ENCODE measurements around the gene LRRC8C.
"Not testable (repeated sequence)": the region's sequence is repeated elsewhere in the genome, so short reads cannot be mapped to it uniquely, and the experiment has no call there.

LRRC8C gene

DNA sequence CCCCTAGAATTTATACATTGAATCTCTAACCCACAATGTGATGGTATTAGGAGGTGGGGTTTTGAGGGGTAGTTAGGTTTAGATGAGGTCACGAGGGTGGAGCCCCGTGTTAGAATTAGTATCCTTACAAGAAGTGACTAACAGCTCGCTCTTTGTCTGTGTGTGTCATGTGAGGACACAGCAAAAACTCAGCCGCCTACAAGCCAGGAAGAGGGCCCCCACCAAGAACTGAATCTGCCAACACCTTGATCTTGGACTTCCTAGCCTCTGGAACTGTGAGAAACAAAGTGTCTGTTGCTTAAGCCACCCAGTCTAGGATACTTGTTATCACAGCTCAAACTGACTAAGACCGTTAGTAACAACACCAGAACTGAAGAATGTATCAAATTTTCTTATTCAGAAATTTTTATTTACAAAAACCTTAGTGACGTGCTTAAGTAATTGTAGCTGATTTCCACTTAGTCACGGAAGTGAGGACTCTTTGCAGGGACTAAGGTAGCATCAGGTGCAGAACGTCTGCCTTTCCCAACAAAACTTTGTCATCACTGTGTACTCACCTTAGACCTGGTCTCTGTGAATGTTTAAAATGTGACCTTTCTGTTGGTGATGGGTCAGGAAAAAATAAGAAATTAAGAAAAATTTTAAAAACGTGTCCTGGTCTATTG is 24.5 kb upstream of the LRRC8C start:
- FAIRE-seq, result no peak

DNA sequence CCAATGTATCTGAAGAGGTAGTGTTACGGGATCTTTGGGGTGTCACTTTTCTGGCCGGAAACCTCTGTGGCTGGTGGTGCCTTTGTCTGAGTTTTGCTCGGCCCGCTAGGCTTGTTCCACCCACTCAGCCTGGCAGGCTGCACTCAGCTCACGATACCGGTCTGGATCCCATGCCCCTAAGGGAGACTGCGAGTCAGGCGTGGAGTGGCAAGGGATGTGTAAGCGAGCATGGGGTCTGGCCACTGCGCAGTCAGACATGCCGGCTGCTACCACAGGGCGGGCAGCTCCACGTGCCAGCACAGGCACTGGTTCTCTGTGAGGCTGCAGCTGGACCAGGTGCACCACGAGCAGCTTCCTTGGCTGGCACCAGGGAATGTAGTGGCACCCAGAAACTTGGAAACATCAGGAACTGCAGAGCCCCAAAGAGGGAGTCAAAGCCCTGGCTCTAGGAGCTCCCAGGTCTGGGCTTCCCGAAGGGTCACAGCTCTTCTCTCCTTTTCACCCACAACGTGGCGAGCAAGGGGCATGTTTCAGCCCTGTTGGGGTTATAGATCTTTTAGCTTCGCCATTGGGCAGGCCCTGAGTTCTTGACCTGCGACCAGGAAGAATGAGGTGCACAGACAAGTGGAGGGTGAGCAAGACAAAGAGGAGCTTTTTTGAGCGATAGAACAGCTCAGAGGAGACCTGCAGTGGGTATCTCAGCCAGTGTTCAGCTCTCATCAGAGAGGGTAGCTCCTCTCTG is 23.8 kb upstream of the LRRC8C start:
- no peak for FAIRE-seq

DNA sequence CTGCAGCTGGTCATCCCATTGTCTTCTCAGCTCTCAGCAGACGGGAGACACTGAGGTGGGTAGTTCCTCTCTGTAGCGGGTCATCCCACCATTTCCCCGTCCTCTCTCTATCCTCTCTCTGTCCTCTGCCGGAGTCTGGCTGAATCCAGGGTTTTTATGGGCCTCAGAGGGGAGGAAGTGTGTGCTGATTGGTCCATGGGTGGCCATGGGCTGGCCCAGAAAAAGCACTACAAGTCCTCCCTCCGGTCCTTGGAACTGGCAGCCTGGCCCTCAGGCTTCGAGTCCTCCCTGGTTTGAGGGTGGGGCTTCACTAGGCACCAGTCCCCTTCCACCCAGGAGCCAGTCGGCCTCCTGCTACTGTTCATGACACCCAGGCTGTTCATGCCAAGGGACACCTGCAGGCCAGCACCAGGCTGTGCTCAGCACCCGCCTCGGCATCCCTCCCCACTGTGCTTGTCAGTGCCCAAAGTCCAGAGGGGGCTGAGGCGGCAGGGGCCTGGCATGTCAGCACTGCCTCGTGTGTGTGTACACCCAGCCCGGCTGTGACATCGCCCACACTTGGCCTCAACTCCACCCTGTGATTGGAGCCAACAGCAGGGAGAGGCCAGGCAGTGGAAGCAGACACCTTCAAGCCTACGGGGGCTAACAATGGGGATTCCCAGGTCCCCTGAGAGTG is 23.0 kb upstream of the LRRC8C start:
- FAIRE-seq, result no peak

DNA sequence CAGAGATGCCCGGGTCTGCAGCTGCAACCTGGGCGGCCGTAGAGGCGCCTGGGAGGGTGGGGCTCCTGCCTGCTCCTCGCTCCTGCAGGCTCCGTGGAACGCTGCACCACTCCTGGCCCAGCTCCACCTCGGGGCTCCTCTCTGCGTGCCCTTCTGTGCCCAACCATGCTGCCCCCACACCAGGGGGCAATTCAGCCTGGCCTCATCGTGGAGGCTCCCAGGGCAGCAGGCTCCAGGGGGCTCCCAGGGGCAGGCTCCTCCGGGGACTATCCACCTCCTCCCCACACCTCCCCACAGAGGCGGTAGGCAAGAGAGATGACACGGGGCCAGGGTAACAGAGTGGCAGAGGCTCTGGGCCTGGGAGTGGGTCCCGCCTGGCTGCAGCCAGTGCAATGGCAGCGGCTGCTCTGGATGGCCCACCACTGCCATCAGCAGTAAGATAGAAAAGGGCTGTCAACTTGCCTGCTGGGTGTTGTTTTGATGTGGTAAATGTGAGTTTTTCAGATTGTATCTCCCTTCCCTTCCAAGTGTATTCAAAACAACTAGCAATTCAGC is 22.4 kb upstream of the LRRC8C start:
- FAIRE-seq, result no peak

DNA sequence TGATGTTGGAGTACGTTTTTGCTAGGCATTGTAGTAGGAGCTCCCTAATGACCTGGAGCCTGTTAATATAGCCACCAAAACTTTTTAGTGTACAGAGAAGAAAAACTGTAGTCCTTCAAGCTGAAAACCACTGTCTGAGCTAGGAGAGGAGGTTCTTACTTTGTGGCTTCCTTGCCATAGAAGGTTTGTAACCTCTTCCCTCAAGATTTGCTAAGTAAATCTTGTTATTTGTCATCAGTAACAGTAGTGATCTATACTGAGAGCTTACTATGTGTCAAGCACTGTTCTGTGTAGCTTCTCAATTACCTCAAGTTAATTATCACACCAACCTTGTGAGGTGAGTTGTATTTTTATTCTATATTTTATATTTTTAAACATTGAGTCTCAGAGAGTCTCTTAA is 21.2 kb upstream of the LRRC8C start:
- no peak for FAIRE-seq

DNA sequence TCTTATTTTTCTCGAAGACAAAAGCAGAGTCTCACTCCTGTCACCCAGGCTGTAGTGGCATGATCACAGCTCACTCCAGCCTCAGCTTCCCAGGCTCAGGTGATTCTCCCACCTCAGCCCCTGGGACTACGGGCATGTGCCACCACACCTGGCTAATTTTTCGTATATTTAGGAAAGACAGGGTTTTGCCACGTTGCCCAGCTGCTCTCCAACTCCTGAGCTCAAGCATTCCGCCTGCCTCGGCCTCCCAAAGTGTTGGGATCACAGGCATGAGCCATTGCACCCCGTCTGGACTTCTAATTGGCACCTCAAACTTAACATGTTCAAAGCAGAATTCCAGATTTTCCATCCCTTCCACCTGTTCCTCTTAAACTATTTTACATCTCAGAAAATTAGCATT is 19.0 kb upstream of the LRRC8C start:
- FAIRE-seq, result no peak

DNA sequence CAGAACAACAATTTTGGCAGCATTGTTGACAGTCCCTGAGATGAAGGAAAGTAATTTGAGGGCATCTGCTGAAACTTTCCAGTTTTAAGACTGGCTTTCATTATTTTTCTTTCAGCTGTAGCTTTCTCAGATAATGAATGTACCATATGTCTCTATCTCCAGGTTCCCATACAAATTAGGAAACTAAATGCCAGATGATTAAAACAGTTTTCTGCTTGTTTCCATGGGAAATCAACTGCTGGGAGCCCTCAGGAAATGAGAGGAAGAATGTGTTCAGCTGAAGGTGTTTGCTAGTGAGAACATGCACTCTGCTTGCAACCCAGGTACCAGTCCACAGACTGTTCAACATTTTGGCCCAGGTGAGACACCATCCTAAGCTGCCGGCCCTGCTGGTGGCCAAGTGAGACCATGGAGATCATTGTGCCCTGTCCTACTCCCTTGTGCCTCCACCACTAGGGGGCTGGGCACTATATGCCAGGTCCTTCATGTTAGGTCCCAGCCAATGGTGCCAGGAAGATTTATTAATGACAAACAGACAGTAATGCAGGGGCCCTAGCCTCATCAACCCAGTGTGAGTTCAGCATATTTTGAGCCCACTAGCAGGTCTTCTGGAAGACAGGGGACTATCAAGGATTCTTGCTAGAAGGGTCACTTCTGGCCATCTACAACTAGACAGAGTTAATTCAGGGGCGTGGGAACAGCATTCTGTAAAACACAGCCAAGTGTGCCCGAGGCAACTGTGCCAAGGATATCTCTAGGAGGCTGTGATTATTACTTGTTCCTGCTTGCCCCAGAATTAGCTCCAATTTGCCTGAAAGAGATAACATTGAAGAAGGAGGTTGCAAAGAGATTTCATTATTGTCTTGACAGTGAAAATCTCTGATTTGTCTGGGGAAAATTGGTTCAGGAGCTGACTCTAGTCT is 17.0 kb upstream of the LRRC8C start:
- FAIRE-seq, result no peak

DNA sequence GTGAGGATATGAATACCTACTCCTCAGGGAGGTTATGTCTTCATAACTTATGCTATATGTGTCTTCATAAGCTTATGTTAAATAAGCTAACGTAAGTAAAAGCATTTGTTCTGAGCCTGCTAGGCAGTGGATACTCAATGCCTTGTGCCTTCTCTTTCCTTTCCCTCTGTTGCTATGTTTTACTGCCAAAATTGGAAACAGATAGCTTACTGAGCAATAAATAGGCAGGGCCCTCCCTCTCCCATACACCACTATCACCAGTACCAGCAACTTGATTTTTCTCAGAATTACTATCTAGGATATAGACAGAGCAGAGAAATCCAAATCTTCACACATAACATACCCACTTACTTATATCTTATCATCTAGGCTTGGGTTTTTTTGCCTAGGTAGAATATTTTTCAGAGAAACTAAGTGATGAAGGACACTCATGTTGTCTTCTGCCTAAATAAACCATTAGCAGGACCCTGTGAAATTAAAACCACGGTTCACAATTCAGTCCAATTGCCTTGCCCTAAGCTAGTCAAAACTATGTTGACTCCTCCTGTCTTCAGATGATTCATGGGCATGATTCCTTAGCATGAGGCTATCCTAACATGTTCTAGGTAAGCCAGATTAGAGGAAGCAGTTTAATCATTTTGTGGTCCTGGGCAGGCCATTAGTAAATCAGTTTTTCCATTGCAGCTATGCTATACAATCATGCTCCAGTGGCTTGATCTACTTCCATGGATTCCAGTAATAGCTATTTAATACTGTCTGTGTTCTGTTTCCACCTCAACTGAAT is 15.9 kb upstream of the LRRC8C start:
- FAIRE-seq, result no peak

DNA sequence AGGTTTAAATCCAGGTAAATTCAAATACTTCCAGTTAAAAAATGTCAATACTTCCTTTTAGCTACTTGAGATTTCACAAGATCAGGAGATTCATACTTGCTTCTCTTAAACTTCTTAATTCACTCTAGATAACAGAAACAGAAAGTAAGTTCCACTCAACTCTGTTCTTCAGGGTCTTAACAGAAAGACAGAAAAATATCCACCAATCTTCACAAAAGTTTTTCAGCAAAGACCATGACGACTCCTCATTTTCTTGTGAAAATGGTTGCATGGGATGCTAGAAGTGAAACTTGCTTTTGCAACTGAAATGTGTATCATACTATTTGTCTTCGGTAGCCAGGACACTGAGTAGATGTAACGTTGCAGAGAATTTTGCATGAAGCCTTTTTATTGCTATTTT is 12.3 kb upstream of the LRRC8C start:
- FAIRE-seq, result no peak

DNA sequence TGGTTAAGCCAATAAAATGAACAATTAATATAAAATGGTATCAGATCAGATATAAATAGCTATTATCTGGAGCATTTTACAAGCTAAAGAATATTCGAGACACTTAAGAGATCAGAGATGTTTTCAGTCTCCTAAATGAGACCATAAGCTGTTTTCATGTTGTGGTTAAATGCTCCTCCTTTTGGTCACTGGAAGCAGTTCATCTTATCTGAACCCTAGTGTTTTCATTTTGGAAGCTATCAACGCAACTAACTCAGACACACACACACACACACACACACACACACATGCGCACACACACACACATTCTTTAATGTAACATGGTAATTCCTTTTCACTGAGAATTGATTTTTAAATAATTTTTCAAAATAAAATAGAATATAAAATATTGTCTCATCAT is 10.0 kb upstream of the LRRC8C start:
- FAIRE-seq, result no peak

DNA sequence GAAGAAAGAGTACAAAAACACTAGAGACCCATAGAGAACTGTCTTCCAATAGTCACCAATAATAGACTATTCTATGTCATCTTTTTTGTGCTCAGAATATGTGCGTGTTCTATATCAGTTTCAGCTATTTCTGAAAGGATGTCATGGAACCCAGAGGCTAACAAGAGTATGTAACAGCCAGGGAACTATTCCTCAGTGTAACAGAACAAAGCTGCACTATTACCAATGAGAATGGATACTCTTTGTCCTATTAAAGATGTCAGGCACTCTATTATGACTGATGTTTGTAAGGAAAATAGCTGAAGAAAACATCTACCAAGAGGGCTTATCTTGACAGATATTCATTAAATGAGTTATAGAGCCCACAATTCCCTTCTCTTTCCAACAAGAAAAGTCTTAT is 8.6 kb upstream of the LRRC8C start:
- no peak for FAIRE-seq

DNA sequence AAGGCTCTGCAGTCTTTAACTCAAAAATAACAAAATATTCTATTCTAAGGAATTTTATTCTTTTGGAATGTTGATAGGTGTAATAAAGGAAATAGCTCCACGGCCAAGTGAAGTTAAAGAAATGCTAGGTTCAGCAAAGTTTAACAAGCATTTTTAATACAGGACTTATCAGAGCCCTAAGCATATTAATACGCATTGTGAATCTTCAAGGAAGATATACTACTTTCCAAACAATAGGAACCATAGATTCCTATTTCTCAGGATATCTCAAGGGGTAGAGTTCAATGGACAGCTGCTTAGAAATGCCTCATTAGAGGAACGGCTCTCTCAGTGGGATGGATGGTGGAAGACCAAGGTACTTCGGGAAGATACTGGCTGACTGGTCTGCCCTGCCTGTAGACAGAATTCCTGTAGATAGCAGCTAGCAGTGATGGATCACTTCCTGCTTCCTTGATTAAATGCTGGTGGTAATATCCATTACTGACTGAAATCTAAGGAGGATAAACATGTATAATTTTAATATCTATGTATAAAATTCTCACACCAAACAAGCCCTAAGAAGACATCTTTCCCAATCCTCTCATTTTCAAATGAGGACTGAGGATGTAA is 8.1 kb upstream of the LRRC8C start:
- FAIRE-seq, result no peak

DNA sequence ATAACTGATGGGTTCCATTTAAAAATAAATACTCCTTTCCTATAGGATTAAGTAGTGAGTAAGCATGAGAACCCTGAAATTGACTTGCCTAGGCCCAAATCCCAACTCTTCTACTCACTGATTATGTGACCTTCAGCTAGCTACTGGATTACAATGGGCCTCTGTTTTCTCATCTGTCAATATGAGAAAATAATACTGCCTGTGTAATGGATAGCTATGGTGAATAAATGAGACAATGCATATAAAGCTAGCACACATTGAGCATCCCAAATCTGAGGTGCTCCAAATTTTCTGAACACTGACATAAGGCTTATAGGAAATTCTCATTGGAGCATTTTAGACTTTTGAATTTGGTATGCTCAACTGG is 5.3 kb upstream of the LRRC8C start:
- FAIRE-seq, result no peak

DNA sequence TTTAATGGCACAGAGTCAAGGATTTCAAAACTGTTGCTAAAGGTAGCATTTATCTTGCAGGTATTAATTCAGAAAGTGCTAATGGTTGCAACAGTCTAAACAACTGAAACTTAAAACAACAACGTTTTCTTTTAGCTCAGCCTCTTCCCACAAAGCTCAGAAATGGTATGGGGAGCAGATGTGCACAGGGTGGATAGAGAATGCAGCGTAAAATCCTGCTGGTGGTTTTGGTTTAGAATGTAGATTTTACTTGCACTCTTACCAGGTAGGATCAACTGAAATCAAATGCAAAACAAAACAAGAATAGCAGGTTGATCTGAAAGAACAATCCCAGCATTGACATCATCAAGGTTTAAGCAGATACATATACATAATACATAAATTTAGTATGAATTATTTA is 3.8 kb upstream of the LRRC8C start:
- no peak for FAIRE-seq

DNA sequence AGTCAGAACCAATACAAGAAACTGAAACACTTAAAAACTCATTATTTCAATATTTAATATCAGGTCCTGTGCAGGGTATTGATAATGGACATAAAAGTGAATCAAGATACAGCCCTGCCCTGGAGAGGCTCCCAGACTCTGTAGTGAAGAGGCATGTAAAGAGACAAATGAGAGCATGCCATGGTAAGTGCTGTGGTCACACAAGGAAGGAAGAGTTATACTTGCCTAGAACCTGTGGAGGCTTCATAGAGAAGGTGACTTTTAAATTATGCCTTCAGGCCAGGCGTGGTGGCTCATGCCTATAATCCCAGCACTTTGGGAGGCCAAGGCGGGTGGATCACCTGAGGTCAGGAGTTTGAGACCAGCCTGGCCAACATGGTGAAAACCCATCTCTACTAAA is 3.3 kb upstream of the LRRC8C start:
- not testable (repeated sequence) for FAIRE-seq

DNA sequence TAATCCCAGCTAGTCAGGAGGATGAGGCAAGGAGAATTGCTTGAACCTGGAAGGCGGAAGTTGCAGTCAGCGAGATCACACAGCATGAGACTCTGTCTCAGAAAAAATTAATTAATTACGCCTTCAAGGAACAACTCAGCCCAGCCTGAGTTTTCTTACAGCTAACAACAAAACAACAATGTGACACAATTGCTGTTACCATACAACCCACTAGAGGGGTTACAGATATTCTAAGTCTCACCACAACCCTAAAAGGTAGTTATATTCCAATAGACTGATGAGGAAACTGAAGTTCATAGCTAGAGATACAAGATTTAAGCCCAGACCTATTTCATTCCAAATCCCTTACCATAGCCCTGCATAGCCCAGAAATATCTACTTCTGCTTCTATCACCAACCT is 2.9 kb upstream of the LRRC8C start:
- FAIRE-seq, result no peak

DNA sequence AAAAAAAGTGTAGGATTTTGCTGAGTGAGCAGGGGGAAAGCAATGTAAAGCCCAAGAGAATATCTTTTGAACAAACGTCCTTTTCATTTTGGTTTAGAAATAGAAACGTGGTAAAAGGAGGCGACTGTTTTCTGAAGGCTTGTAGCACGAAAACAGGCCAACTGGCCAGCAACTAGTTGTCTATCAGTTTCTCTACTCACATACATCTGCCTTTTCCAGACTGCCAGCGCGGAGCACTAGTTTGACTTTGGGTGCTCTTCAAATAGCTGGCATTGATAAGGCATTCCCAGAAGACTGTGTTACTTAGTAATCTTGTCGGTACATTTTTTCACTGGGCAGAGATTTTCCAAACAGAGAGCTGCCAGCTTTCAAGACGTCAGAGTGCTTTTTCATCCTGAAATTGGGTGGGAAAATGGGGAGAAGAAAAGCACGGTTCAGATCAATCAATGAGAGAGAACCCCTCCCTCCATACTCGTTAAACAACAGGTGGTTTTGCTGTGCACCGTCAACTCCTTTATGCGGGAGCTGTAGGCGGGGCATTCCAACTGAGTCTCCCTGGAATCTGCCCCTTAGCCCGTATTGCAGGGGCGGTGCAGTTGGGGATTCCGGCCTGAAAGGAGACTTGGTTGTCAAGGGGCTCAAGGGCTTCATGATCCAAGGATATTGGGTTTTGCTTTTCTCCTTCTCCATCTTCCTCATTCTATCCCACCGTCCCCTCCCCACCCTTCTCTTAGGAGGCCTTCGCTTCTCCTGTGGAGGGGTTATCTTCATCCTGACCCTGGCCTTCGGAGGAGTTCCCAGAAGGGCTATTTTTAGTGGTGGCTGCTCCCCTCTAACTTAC is 884 bp upstream of the LRRC8C start:
- FAIRE-seq, result no peak

DNA sequence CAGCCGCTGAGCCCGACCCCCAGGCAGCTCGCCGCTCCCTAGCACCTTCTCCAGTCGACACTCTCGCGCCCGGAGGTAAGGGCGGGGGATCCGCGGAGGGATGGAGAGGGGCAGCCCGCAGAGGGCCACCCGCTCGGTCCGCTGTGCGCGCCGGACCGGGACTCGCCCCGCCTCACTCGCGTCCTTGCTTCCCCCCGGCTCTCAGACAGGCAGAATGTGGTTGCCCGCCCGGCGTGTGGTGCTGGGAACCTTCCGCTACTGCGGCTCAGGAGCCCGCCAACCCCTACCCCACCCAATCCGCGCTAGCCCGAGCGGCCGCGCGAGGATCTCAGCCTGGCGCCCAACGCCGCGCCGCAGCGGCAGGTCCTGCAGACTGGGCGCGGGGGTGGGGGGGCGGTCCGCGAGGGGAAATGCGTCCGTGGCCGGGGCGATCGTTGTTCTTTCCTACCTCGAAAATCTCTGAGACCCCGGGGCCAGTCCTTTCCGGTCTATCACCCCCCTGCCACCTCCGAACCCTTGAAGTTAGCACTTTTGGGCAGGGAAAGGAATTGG is 404 bp downstream of the LRRC8C start:
- FAIRE-seq, result no peak

DNA sequence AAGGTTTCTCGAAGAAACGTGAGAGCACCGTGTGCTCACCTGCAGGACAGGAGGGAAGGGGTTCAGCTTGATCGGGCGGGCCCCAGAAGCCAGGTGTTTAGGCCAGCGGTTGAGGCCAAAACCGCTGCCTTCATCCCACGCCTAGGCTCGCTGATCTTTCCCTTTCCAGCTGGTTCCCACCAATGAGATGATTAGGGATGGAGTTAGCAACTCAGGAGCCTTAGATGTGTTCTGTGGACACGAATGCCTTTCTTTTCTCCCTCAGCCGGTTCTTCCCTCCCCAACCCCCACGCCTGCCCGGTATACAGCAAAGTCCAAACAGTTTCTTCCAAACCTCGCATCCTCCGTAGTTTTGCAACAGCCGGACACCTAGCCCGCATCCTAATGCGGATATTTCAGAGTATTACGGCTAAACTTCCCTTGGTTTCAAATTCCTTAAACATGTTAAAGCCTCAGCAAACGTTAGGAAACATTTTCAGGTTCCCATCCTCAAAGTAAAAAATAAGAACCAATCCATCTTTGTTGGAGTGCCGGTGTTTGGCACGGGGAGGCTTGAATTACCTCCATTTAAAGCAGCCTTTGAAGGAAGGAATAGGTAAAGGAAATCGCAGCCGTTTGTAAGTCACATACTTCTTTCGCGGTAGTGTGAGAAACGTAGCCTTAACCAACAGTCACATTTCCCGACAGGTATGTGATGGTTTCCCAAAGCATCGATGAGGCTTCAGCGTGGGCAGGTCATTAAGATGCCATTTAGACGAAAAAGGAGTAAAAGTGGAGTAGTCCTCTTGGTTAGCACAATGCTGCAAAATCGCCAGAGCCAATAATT is 1.1 kb downstream of the LRRC8C start:
- FAIRE-seq, result no peak
